HG03457 (cell line): ENCODE results near the gene ZFAND5.

Experiments used
- ATAC-seq: cut with Tn5 transposase; IDR thresholded peaks from one replicate; pipeline ENCODE4 v1.9.1; 2021; ENCODE audit warnings: moderate number of reproducible peaks; ENCODE audit not compliant: unreplicated experiment

The ZFAND5 gene

GRCh38 chr9:72363908-72364678 lies 915 bp downstream of the ZFAND5 start:
- peak; percentile 26 for ATAC-seq

- no peak for ATAC-seq
Observed at GRCh38 chr9:72363236-72363635, 1.8 kb downstream of the ZFAND5 start.

DNA sequence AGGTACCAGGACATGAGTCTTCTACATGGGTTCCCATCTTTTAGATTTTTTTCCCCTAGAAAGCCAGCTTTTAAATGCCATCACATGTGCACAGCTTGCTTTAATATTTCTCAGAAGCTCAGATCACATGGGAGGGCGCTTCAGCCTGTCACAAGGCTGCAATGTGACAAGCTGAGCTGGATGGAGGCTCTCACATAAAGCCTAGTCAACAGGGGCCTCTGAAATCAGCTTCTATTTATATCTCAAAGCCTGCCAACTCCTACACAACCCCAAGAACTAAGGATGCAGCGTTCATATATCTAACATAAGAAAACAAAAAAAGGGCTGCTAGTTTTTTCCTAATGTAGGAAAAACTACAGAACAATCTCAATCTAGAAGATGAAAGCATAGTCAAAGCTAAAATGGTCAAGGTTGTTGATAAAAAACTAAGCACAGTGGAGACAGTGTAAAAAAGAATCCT lies 2.3 kb downstream of the ZFAND5 start:
- ATAC-seq: peak; percentile 24

GRCh38 chr9:72362118-72362531 lies 2.9 kb downstream of the ZFAND5 start:
- ATAC-seq: no peak

DNA sequence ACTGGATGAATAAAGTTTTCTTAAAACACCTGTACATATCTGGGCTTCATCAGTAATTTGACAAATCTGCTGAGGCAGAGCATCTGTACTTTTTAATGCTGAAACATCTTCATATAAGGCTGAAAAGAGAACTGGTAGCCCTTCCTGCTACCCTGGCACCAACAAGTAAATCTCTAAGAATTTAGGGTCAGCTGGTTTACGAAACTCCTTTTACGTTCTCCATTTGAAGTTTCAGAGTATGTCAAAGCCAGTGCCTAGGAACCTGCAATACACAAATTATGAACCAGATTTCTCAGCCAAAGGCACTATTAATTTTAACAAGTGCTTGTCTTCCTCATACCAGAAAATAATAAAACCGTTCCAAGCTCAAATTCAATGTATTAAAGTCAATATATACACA lies 3.8 kb downstream of the ZFAND5 start:
- ATAC-seq: no peak

DNA sequence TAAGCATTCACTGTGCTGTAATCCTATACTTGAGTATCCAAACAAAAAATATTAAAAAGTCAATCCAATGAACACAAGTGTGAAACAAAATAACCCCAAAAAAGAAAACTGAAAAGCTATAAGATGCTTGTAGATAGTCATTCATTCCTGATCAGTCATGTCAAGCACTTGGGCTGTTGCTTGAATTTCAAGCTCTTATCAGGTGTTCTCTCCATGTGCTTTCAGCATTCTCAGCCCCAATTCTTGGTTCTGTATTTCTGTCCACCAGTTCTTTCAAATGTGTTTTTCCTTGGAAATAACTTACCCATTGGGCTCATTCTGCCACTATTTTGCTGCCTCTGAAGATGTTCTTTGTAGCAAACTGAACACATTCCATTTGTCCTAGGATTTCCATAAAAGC lies 4.7 kb downstream of the ZFAND5 start:
- ATAC-seq: no peak

DNA sequence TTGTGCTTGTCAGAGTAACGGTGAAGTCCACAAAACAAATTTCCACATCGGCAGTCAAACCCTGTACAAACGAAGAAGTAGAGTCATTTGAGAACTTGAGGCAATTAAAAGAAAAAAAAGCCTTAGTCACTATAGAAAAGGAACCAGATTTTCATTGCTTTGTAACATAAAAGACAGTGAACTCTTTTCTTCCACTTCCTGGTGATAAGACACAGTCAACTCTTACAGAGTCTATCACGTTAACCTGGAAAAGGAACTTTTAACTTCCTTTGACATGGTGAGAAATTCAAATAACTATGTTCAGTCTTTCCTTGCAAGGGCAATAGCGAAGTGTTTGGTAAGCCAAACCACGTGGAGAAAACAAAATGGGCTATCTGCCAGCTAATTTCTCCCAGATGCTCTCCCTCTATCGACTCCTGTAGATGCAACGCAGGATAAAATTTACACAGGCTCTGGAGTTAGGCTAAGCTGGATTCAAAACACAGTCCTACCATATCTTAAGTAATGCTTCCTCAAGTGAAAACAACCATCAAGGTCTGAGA lies 8.9 kb downstream of the ZFAND5 start:
- no peak for ATAC-seq

GRCh38 chr9:72355153-72355552 lies 9.9 kb downstream of the ZFAND5 start:
- ATAC-seq: no peak

GRCh38 chr9:72354704-72355103 lies 10.3 kb downstream of the ZFAND5 start:
- no peak for ATAC-seq

DNA sequence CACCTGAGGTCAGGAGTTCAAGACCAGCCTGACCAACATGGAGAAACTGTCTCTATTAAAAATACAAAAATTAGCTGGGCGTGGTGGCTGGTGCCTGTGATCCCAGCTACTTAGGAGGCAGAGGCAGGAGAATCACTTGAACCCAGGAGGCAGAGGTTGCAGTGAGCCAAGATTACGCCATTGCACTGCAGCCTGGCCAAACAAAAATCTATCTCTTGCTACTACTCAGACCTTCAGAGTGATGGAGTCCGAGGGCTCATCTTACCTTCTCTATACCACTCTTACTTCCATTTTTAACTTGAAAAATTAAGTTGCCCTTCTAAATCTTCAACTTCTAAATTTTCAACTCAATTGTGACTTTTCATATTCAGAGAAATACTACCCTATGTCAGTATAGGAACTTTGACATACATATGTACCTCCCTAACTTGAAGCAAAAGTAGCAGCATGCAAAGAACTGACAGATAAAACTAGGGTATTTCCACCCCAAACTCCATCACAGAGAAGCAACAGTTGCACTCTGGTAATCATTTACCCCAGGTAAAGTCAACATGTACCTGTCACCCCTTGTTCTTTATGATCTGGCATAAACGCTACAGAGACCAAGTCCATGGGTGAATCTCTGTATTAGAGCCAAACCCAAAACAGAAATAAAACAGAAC lies 11.4 kb downstream of the ZFAND5 start:
- no peak for ATAC-seq

GRCh38 chr9:72352911-72353388 lies 12.1 kb downstream of the ZFAND5 start:
- no peak for ATAC-seq

DNA sequence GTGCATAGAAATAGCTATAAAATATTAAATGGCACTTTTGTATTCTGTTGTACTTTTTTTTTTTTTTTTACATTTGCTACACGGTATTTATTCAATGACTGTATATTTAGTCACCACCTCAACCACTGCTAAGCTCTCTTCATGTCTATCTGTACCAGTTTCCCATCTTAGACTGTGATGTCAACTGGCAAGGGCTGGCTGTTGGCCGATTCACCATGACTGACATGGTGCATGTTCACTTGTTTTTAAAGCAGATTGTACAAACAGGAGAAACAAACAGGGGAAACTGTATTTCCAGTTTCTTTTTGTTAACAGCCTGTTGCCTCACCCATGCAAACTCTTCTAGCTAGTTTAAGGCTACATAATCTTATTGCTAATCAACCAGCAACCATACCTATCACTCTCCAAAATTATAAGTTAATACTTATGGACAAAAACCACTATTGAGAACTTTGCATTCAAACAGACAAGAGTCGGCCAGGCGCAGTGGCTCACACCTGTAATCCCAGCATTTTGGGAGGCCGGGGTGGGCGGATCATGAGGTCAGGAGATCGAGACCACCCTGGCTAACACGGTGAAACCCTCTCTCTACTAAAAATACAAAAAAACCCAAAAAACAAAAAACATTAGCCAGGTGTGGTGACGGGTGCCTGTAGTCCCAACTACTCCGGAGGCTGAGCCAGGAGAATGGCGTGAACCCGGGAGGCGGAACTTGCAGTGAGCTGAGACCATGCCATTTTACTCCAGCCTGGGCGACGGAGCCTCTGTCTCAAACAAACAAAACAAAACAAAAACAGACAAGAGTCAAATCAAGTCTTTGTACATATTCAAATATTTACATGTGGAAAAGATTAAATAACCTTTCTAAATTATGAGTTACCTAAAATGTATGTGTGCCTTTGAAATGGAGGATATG lies 13.2 kb downstream of the ZFAND5 start:
- ATAC-seq: no peak

- no peak for ATAC-seq
Observed at GRCh38 chr9:72349911-72350310, 15.1 kb downstream of the ZFAND5 start.

DNA sequence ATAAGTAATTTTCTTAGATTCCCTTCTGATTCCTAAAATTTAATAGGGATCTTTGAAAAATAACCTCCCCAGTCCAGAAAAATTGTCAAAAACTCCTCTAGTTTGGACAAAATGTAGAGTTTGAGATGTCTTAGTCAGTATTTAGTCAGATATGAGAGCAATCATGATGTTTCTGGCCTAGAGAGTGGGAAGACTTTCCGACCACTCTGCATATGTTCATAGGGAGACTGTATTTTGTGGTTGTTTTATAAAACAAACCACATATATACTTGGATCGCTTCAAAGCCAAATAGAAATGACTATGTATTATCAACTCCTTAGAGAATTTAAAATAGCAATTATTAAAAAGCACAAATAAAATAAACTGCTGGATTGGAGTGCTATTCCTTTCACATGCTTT lies 15.8 kb downstream of the ZFAND5 start:
- ATAC-seq: no peak

DNA sequence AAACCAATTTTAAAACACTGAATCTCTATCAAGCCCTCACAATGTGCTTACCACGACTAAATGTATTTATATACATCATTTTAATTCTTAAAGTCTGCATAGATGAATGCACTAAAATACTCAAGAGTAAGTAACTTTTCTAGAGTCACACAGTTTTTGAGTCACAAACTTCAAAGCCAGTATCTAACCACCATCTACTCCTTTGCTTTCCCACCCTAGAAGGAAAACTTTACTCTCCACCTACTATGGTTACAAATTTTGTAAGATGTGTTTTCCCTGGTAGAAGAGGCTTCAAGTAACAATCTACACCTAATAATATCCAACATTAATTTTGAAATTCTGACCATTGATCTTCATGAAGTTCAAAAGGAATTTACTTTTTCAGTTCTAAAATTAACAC lies 18.7 kb downstream of the ZFAND5 start:
- no peak for ATAC-seq

DNA sequence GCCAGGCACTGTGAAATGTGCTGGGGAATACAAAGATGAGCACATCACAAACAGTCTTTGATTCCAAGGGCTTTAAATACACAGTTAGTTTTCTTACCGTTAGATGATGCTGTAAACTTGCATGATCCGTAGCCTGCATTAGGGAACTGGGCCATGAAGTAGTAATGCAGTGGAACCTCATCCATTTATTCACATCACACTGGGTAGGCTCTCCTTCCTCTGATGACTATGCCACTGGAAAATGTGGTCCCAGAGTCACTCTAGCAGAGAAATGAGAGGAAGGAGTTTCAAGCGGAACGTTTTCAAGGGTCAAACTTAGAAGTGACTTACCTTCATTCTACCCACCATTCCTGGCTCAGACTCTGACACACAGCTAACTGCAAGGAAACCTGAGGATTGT lies 26.4 kb downstream of the ZFAND5 start:
- ATAC-seq: no peak

DNA sequence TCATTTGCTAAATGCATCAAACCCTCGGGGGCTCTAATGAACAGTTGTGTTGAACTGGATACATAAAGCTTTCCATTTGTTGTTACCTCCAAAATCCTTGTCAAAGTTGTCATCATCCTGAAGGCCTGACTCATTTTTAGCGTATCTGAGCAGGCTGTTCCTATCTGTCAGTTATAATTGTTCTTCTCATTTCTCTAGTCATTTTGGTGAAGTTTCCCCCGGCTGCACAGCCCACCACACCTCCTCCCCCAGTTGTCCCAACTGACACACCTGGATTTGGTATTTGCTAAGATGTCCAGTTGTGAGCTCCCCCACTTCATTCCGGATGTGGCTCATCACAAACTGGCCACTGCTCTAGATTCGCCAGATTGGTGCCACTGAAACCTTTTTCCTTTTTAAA lies 27.7 kb downstream of the ZFAND5 start:
- ATAC-seq: no peak

DNA sequence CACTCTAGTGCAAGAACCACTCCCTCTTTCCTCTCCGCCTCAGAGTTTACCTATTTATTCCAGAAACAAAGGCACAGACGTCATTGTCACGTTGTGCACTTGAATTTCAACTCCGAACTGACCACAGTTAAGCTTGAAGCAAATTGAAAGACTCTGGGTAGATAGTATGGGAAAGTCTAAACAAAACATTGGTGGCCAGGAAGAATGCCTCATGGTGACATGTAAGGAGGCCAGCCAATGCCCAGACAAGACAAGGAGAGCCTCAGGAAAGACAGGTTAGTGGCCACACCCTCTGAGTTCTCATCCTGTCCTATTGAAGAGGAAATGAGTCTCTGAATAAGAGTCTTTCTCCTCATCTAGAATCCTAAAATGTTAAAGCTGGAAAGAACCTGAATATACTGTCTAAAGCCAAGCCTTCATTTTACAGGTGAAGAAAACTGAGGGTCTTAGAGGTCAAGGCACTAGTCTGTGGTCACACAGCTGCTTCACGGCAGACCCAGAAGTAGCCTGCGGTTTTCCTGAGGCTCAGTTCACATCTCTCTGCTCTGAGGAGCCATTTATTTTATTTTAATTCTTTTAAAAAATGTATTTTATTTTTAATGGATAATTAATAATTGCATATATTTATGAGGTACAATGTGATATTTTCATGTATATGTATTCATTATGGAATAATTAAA lies 30.2 kb downstream of the ZFAND5 start:
- no peak for ATAC-seq

GRCh38 chr9:72333709-72334108 lies 31.3 kb downstream of the ZFAND5 start:
- no peak for ATAC-seq

GRCh38 chr9:72333197-72333596 lies 31.8 kb downstream of the ZFAND5 start:
- no peak for ATAC-seq
